ENCODE results near the gene TAS2R9.
"Not testable (repeated sequence)": the region's sequence is repeated elsewhere in the genome, so short reads cannot be mapped to it uniquely, and the experiment has no call there.

TAS2R9 gene

DNA sequence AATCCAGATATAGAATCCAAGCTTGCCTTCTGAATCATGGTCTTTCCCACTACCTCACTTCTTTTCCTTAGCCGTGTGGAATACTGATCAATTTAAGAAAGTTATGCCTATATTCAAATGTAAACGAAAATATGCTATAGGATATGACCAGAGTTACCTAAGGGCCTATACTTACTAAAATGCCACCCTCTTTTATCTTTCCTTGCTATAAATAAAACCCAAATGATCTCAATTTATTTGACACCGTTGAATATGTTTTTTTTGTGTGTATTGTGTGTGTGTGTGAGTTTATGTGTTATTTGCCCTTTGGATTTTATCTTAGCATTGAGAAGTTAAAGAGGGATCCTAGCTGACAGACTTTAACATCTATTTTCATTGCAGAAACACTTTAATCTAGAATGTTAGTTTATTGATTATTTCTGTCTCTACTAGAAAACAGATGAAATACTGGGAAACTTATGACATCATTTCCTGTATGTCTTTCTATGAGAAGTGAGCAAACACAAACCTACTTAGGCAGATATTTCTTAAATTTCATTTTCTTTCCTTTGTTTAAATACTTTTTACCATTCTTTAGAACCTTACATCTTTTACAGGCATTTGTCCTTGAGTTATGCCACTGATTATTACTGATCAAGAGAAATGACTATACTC, 2.0 kb upstream of the TAS2R9 start:
- Histone ChIP-seq H3K27me3 (no peaks in the 10 kb centered on the region), H3K4me3 (no peak overlapping the region), H3K4me1 (no peaks in the 10 kb centered on the region), H3K36me3 (no peaks in the 10 kb centered on the region), H3K27ac (no peak overlapping the region), H3K9me3 (no peaks in the 10 kb centered on the region)
- intact Hi-C loops (cut with DNase I; ENCODE audit: low total_unique reads), result no loop called here
- TF ChIP-seq CTCF (IDR thresholded peaks at IDR 0.05), result no peak
- DNase-seq, result no peak

DNA sequence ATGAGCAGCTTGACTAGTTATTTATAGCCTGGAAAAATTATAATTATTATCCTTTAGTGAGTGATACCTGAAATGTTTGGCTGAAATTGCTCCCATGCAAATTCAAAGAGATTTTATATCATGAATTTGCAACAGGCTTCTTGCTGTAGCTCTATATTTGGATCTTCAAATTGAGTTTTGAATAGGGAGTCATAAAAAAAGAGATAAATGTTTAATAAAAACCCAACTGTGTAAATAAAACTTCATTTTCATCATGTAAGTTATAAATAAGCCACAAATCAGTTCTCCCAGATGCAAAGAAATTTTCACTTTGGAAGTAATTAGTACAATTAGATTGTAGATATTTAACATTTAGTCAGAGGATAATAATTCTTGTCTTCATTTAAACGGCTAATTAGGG, 2.8 kb downstream of the TAS2R9 start, which contains the start of gene TAS2R8:
TSS of gene TAS2R8 (minus strand) at position 101 of the 400 bp plus-strand sequence. CDS start 306 bp downstream, outside the sequence.
- H3K27ac ChIP-seq, result no peak within 1 kb of the TSS
- H3K4me1 ChIP-seq, result no peaks in the 10 kb centered on the region
- no peak for TF ChIP-seq CTCF (IDR thresholded peaks at IDR 0.05)
- intact Hi-C loops (cut with DNase I; ENCODE audit: low total_unique reads), result no loop called here
- H3K9me3 ChIP-seq, result no peaks in the 10 kb centered on the region
- H3K36me3 ChIP-seq, result no peaks in the 10 kb centered on the region
- H3K4me3 ChIP-seq, result no peak within 1 kb of the TSS
- no peak for DNase-seq
- H3K27me3 ChIP-seq, result no peaks in the 10 kb centered on the region

DNA sequence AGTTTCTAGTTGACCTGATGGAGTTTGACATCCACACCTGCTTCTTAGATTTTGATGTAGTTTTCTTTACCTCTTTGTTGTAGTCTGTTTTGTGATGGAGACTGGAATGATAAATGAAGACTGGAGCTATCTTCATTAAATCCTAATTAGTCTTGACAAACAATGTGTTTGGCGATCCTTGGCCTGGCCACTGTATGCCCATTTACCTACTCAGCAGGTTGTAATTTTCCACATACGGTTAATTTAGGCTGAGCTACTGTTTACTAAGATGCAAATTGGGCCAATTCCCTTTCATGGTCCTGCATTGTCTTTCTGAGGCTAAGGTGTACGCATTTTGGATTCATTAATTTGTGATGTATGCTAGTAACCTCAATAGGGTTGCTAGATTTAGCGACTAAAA, 7.4 kb downstream of the TAS2R9 start, which contains the start of gene TAS2R7:
TSS of gene TAS2R7 (minus strand) at position 41 of the 400 bp plus-strand sequence. CDS start 57 bp downstream, outside the sequence.
- no peak for DNase-seq
- no peak within 1 kb of the TSS for H3K27ac ChIP-seq

DNA sequence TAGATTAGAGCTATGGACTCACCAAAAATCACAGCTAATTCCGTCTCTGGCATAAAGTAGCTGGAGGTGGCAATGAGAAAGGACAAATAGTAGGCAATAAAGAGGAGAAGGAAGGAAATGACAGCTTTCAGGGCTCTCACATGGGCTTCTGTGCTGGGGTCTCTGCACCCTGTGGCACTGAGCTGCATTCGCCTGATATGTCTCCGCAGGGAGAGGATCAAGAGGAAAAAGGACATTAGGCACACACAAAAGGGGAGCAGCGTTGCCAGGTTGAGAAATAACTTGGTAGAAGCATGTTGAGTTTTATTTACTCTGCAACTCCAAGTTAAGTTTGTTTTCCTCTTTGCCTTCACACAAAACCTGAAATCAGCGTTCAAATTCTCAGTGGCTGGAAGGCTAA, 8.2 kb downstream of the TAS2R9 start:
- H3K4me1 ChIP-seq, result no peaks in the 10 kb centered on the region
- no peak for DNase-seq
- H3K27ac ChIP-seq, result no peak overlapping the region
- H3K27me3 ChIP-seq, result no peaks in the 10 kb centered on the region
- no peak for TF ChIP-seq CTCF (IDR thresholded peaks at IDR 0.05)
- intact Hi-C loops (cut with DNase I; ENCODE audit: low total_unique reads), result no loop called here
- no peaks in the 10 kb centered on the region for H3K9me3 ChIP-seq
- H3K36me3 ChIP-seq, result no peaks in the 10 kb centered on the region
- H3K4me3 ChIP-seq, result no peak overlapping the region

More for the DNA sequence above, 7.4 kb downstream of the TAS2R9 start, which contains the start of gene TAS2R7:
- intact Hi-C loops (cut with DNase I; ENCODE audit: low total_unique reads), result no loop called here
- Histone ChIP-seq H3K36me3 (no peaks in the 10 kb centered on the region), H3K4me1 (no peaks in the 10 kb centered on the region), H3K9me3 (no peaks in the 10 kb centered on the region), H3K27me3 (no peaks in the 10 kb centered on the region), H3K4me3 (no peak within 1 kb of the TSS)
- TF ChIP-seq CTCF (IDR thresholded peaks at IDR 0.05), result no peak

GRCh38 chr12:10794222-10794621, 15.7 kb downstream of the TAS2R9 start:
- Histone ChIP-seq H3K27ac (no peak overlapping the region), H3K4me3 (no peak overlapping the region), H3K4me1 (no peaks in the 10 kb centered on the region), H3K9me3 (no peaks in the 10 kb centered on the region), H3K27me3 (no peaks in the 10 kb centered on the region), H3K36me3 (no peaks in the 10 kb centered on the region)
- intact Hi-C loops (cut with DNase I; ENCODE audit: low total_unique reads), result no loop called here
- TF ChIP-seq CTCF (IDR thresholded peaks at IDR 0.05), result no peak
- DNase-seq, result no peak

- H3K36me3 ChIP-seq; intact Hi-C loops (cut with DNase I; ENCODE audit: low total_unique reads); H3K4me1 ChIP-seq; H3K9me3 ChIP-seq; DNase-seq; H3K27me3 ChIP-seq; H3K27ac ChIP-seq; H3K4me3 ChIP-seq: not testable (repeated sequence)
Measured at GRCh38 chr12:10791769-10792168, 18.2 kb downstream of the TAS2R9 start.

Data from tibial artery (tissue), 4 donors.